SH-SY5Y (cell line): ENCODE data around the gene OR8J3.

Experiments
- GATA2 ChIP-seq: IDR thresholded peaks from 2 replicates; pipeline ENCODE4 v1.6.1; 2011; ENCODE audit warnings: mild to moderate bottlenecking, low read depth, low read length
- GATA3 ChIP-seq: IDR thresholded peaks from 2 replicates; pipeline ENCODE4 v1.6.1; 2011; ENCODE audit warnings: low read depth, mild to moderate bottlenecking, low read length, moderate library complexity

DNA sequence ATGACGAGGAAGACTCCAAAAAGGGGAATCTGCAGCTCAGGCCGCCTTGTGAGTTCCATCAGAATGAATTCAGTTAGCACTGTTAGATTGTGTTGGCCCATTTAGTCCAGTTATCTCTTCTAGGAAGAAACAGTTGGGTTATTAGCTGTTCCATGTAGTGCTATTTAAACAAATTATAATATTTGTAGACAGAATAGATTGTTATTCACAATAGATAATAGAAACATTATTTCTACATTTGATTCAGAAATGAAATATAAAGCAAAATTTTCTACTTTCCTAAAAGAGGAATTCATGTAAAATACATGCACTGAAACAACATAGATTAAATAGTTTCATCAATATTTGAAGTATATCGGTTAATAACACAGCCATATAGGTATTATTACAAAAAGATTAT lies 20.2 kb upstream of the OR8J3 start, which contains the start of gene OR8K5:
- TF ChIP-seq GATA2 = no peak
- TF ChIP-seq GATA3 = no peak
